Neuron (in vitro differentiated cells): Measurements from ENCODE around the gene EFCAB6.

ENCODE experiments used
- H2AFZ ChIP-seq: one replicate; pipeline ENCODE4 v1.6.1; 2013; ENCODE audit warnings: low read depth, mild to moderate bottlenecking, inconsistent platforms, low read length, moderate library complexity
- H3K27me3 ChIP-seq: one replicate; pipeline ENCODE4 v1.6.1; 2013; ENCODE audit warnings: low read length; ENCODE audit not compliant: insufficient read depth
- H3K36me3 ChIP-seq: one replicate; pipeline ENCODE4 v1.6.1; 2013; ENCODE audit warnings: low read length; ENCODE audit not compliant: insufficient read depth
- H3K4me1 ChIP-seq: one replicate; pipeline ENCODE4 v1.6.1; 2013; ENCODE audit warnings: low read length; ENCODE audit not compliant: insufficient read depth
- H3K4me3 ChIP-seq: 2 replicates; pipeline ENCODE4 v1.5.1; 2013; ENCODE audit warnings: mild to moderate bottlenecking, low read length, moderate library complexity
- H3K9me3 ChIP-seq: one replicate; pipeline ENCODE4 v1.6.1; 2013; ENCODE audit warnings: low read length

Gene EFCAB6

GRCh38 chr22:43566021-43566420 lies 246.1 kb downstream of the EFCAB6 start:
- Histone ChIP-seq H3K27me3 (no peaks in the 10 kb centered on the region), H3K36me3 (no peaks in the 10 kb centered on the region), H3K4me3 (no peak overlapping the region), H3K9me3 (no peaks in the 10 kb centered on the region), H2AFZ (no peak overlapping the region), H3K4me1 (no peaks in the 10 kb centered on the region)

- no peak overlapping the region for H3K4me3 ChIP-seq
- no peaks in the 10 kb centered on the region for H3K36me3 ChIP-seq
- H2AFZ ChIP-seq, result no peak overlapping the region
- no peaks in the 10 kb centered on the region for H3K27me3 ChIP-seq
- no peaks in the 10 kb centered on the region for H3K4me1 ChIP-seq
- no peaks in the 10 kb centered on the region for H3K9me3 ChIP-seq
Measured at GRCh38 chr22:43564859-43565258, 247.2 kb downstream of the EFCAB6 start.

- Histone ChIP-seq H2AFZ (no peak overlapping the region), H3K4me3 (no peak overlapping the region), H3K4me1 (no peaks in the 10 kb centered on the region), H3K9me3 (no peaks in the 10 kb centered on the region), H3K36me3 (no peaks in the 10 kb centered on the region), H3K27me3 (no peaks in the 10 kb centered on the region)
Measured at GRCh38 chr22:43563571-43563970, 248.5 kb downstream of the EFCAB6 start.

GRCh38 chr22:43562843-43563242 lies 249.3 kb downstream of the EFCAB6 start:
- Histone ChIP-seq H2AFZ (no peak overlapping the region), H3K4me3 (no peak overlapping the region), H3K36me3 (no peaks in the 10 kb centered on the region), H3K27me3 (no peaks in the 10 kb centered on the region), H3K9me3 (no peaks in the 10 kb centered on the region), H3K4me1 (no peaks in the 10 kb centered on the region)

GRCh38 chr22:43561415-43562178 lies 250.5 kb downstream of the EFCAB6 start:
- H2AFZ ChIP-seq, result no peak overlapping the region
- no peaks in the 10 kb centered on the region for H3K9me3 ChIP-seq
- H3K27me3 ChIP-seq, result no peaks in the 10 kb centered on the region
- no peak overlapping the region for H3K4me3 ChIP-seq
- H3K4me1 ChIP-seq, result no peaks in the 10 kb centered on the region
- H3K36me3 ChIP-seq, result no peaks in the 10 kb centered on the region

GRCh38 chr22:43560651-43561050 lies 251.5 kb downstream of the EFCAB6 start:
- H3K36me3 ChIP-seq, result no peaks in the 10 kb centered on the region
- H3K27me3 ChIP-seq, result no peaks in the 10 kb centered on the region
- no peak overlapping the region for H3K4me3 ChIP-seq

GRCh38 chr22:43555561-43556515 lies 256.3 kb downstream of the EFCAB6 start:
- Histone ChIP-seq H3K36me3 (no peaks in the 10 kb centered on the region), H3K4me1 (no peaks in the 10 kb centered on the region), H3K9me3 (no peaks in the 10 kb centered on the region), H3K27me3 (no peaks in the 10 kb centered on the region), H3K4me3 (no peak overlapping the region), H2AFZ (no peak overlapping the region)

More at GRCh38 chr22:43560651-43561050, 251.5 kb downstream of the EFCAB6 start:
- Histone ChIP-seq H2AFZ (no peak overlapping the region), H3K4me1 (no peaks in the 10 kb centered on the region), H3K9me3 (no peaks in the 10 kb centered on the region)

- no peaks in the 10 kb centered on the region for H3K27me3 ChIP-seq
- H3K9me3 ChIP-seq, result no peaks in the 10 kb centered on the region
- no peak overlapping the region for H3K4me3 ChIP-seq
- H3K4me1 ChIP-seq, result no peaks in the 10 kb centered on the region
- no peak overlapping the region for H2AFZ ChIP-seq
- H3K36me3 ChIP-seq, result no peaks in the 10 kb centered on the region
Measured at GRCh38 chr22:43554694-43555365, 257.3 kb downstream of the EFCAB6 start.

GRCh38 chr22:43554259-43554636 lies 257.9 kb downstream of the EFCAB6 start:
- H2AFZ ChIP-seq, result no peak overlapping the region

GRCh38 chr22:43553451-43554258 lies 258.4 kb downstream of the EFCAB6 start:
- Histone ChIP-seq H3K4me1 (no peaks in the 10 kb centered on the region), H2AFZ (no peak overlapping the region), H3K27me3 (no peaks in the 10 kb centered on the region), H3K4me3 (no peak overlapping the region), H3K9me3 (no peaks in the 10 kb centered on the region), H3K36me3 (no peaks in the 10 kb centered on the region)

More at GRCh38 chr22:43554259-43554636, 257.9 kb downstream of the EFCAB6 start:
- H3K4me1 ChIP-seq, result no peaks in the 10 kb centered on the region
- no peaks in the 10 kb centered on the region for H3K9me3 ChIP-seq
- H3K4me3 ChIP-seq, result no peak overlapping the region
- H3K27me3 ChIP-seq, result no peaks in the 10 kb centered on the region
- H3K36me3 ChIP-seq, result no peaks in the 10 kb centered on the region

- Histone ChIP-seq H3K27me3 (no peaks in the 10 kb centered on the region), H3K36me3 (no peaks in the 10 kb centered on the region), H3K9me3 (no peaks in the 10 kb centered on the region), H3K4me1 (no peaks in the 10 kb centered on the region), H2AFZ (no peak overlapping the region), H3K4me3 (no peak overlapping the region)
Measured at GRCh38 chr22:43550672-43551071, 261.4 kb downstream of the EFCAB6 start.

- Histone ChIP-seq H3K36me3 (no peaks in the 10 kb centered on the region), H2AFZ (no peak overlapping the region), H3K27me3 (peaks cover 2% of the 10 kb centered on the region), H3K9me3 (no peaks in the 10 kb centered on the region), H3K4me3 (no peak overlapping the region), H3K4me1 (no peaks in the 10 kb centered on the region)
Measured at GRCh38 chr22:43550024-43550620, 262.0 kb downstream of the EFCAB6 start.
